Activated T-cell treated with anti-CD3 and anti-CD28 coated beads, Interleukin-2, amount 50 U/mL, for 1 hour (primary cell): Measurements from ENCODE around the gene GPR157.

Experiments
- DNase-seq: peaks from one replicate; pipeline ENCODE4 v3.0.0-alpha.2; 2020

Gene GPR157

GRCh38 chr1:9086045-9086444 is 42.9 kb downstream of the GPR157 start:
- no peak for DNase-seq

- DNase-seq = no peak
Measured at GRCh38 chr1:9085306-9085940, 43.5 kb downstream of the GPR157 start.

- no peak for DNase-seq
Measured at GRCh38 chr1:9084906-9085305, 44.0 kb downstream of the GPR157 start.

- no peak for DNase-seq
Measured at GRCh38 chr1:9081473-9081872, 47.4 kb downstream of the GPR157 start.

GRCh38 chr1:9080705-9081291 is 48.1 kb downstream of the GPR157 start:
- no peak for DNase-seq

GRCh38 chr1:9079988-9080704 is 48.8 kb downstream of the GPR157 start:
- no peak for DNase-seq

GRCh38 chr1:9078752-9079500 is 50.0 kb downstream of the GPR157 start:
- no peak for DNase-seq

- DNase-seq = no peak
Measured at GRCh38 chr1:9078015-9078751, 50.7 kb downstream of the GPR157 start.

- no peak for DNase-seq
Measured at GRCh38 chr1:9075022-9075421, 53.9 kb downstream of the GPR157 start.

- DNase-seq = no peak
Measured at GRCh38 chr1:9073143-9073542, 55.8 kb downstream of the GPR157 start.

- DNase-seq = no peak
Measured at GRCh38 chr1:9071554-9072235, 57.2 kb downstream of the GPR157 start.

GRCh38 chr1:9070486-9070885 is 58.4 kb downstream of the GPR157 start:
- no peak for DNase-seq

GRCh38 chr1:9069326-9070100 is 59.4 kb downstream of the GPR157 start, which contains the start of gene SLC2A5:
SLC2A5 (minus strand) TSS chr1:9069635; CDS start chr1:9069536, 99 bp downstream.
- no peak for DNase-seq

GRCh38 chr1:9068981-9069325 is 59.9 kb downstream of the GPR157 start:
- no peak for DNase-seq

GRCh38 chr1:9066945-9067807 is 61.7 kb downstream of the GPR157 start:
- DNase-seq = no peak

- no peak for DNase-seq
Measured at GRCh38 chr1:9065213-9065751, 63.6 kb downstream of the GPR157 start.

GRCh38 chr1:9062846-9063245 is 66.1 kb downstream of the GPR157 start:
- DNase-seq = no peak

GRCh38 chr1:9062021-9062471 is 66.9 kb downstream of the GPR157 start:
- DNase-seq = no peak

- DNase-seq = no peak
Measured at GRCh38 chr1:9061252-9061960, 67.5 kb downstream of the GPR157 start.
